HG03354 (cell line): ENCODE results near the gene GPR17.

Source experiments
- ATAC-seq: cut with Tn5 transposase; IDR thresholded peaks from one replicate; pipeline ENCODE4 v1.9.1; 2021; ENCODE audit warnings: mild to moderate bottlenecking; ENCODE audit not compliant: unreplicated experiment, poor library complexity, severe bottlenecking

GPR17 gene

DNA sequence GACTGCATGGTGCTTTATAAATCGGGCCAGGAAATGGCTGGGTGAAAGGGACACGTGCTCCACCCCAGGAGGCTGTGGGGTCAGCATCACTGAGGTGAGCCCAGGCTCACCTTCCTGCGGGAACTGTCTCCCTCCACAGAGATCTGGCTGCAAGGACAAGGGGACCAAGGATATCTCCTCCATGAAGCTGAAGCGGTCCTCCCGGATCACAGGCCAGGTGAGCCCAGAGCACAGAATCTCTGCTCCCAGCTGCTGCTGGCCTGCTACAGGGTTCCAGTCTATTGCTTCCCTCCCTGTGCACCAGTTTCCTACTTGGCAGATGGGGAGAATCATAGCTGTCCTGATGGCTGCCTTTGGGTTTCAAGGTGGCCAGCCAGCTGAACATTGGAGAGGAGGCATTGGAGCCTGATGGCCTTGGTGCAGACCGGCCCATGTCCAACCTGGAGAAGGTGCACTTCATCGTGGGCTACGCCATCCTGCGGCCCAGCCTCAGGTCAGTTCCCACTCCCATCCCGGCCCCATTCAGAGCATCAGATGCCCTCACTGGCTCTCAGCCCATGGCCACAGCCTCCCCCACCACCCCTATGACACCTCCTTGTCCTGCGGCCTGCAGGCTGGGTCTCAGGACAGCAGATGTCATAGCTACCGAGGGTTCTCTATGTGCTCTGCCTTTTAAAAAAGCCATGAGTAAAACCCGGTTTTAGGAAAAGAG, 33.7 kb upstream of the GPR17 start:
- no peak for ATAC-seq

- no peak for ATAC-seq
Observed at GRCh38 chr2:127614246-127614645, 31.7 kb upstream of the GPR17 start.

DNA sequence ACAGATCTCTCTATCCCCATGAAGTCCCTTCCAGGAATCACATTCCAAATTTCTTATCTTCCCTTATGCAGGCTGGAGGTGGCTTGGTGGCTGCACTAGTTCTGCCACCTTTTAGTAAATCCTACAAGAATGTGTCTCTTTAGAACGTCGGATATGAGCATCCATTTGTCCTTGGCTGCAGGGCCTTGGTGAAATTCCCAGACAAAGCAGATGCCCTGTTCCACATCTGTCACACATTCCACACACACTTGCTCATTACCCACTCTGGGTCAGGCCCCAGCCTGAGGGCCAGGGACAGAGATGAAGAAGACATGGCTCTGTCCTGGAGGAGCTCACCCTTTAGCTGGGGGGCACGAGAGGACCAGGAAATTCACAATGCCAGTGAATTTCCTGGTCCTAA, 31.2 kb upstream of the GPR17 start:
- no peak for ATAC-seq

GRCh38 chr2:127615511-127616166, 30.3 kb upstream of the GPR17 start:
- no peak for ATAC-seq

- ATAC-seq: no peak
Observed at GRCh38 chr2:127618551-127619202, 27.3 kb upstream of the GPR17 start.

DNA sequence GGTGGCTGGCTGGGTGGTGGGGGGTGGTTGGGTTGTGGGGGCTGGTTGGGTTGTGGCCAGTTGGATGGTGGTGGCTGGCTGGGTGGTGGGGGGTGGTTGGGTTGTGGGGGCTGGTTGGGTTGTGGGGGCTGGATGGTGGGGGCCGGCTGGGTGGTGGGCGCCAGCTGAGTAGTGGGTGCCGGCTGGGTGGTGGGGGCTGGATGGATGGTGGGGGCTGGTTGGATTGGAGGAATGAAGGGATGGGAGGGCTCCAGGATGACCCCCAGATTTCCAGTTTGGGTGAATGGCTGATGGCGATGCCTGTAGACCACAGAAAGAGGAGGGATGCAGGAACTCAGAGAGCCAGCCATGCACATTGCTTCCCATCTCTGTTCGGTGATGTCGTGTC, 26.8 kb upstream of the GPR17 start:
- ATAC-seq: no peak

DNA sequence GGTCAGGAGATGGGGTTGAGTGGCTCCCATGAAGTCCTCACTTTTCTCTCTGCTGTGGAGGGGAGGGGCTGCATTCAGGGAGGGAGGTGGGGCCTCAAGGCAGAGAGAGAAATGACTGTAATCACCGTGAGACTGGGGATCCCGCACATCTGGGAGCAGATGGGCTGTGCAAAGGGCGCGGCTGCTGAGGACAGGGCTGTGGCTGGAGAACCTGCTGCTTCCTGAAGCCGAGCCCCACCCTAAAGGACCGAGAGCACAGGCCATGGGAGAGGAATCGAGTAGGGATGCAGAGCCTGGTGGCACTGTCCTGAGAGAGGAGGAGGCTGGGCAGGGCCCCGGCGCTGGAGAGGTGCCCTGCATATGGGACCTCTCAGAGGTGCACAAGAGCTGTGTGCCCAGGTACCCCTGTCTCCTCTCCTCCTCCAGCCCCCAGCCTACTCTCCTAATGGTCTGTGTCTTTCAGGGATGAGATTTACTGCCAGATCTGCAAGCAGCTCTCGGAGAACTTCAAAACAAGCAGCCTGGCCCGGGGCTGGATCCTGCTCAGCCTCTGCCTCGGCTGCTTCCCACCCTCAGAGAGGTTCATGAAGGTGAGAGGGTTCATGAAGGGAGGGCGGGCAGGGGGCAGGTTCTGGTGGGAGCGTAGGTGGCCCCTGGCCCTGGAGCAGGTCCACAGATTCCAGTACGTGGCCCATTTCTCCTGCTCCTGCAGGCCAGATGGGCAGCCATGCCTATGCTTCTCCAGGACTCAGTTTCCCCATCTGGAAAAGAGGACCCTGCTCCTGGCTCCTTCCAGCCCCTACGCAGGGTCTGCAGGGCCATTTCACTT, 25.9 kb upstream of the GPR17 start:
- ATAC-seq: no peak

DNA sequence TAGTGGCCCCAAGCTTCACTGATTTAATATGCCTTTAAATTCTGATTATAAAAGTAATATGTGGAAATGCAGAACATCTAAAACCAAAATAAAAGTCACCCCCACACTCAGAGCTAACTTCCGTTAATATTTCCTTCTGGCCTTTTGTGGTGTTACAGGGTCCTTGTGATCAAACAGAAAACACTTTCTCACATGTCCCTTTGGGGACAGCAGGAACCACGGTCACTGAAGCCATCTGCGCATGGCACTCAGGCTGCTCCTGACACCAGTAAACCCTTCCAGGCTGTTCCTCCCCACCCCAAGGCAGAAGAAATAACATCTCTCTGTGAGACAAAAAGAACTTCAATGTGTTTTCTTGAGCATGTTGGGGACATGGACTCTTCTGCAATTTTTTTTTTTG, 25.1 kb upstream of the GPR17 start:
- ATAC-seq: no peak

GRCh38 chr2:127621981-127622431, 23.9 kb upstream of the GPR17 start:
- ATAC-seq: no peak

DNA sequence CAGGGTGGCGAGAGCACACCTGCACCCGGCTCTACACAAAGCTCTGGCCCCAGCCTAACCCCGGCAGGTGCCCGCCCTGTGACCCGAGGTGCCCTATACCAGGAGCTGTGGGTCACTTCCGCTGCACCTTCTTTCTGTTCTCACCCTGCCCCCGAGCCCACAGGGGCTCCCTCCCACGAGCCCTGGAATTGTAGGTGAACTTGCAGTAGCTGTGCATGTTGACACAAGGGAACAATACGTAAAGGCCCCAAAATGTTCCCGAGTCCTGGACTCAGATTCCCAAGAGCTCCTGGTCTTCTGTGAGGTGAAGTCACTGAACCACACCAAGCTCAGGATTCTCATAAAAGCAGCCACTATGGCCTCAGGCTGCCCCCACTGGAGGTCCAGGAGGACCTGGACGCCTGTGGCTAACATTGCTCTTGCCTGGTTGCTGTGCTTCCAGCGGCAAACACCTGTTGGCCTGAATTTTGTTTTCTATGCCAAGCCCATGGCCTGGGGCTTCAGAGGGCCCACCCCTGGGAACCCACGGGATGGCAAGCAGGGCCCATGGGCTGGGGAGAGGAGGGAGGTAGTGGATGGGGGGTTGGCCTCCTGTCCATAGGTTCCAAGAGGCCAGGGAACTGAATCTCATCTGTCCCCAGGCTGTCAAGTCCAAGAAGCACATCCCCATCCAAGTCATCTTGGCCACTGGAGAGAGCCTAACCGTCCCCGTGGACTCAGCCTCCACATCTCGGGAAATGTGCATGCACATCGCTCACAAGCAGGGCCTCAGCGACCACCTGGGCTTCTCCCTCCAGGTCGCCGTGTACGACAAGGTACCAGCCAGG, 23.2 kb upstream of the GPR17 start:
- no peak for ATAC-seq

DNA sequence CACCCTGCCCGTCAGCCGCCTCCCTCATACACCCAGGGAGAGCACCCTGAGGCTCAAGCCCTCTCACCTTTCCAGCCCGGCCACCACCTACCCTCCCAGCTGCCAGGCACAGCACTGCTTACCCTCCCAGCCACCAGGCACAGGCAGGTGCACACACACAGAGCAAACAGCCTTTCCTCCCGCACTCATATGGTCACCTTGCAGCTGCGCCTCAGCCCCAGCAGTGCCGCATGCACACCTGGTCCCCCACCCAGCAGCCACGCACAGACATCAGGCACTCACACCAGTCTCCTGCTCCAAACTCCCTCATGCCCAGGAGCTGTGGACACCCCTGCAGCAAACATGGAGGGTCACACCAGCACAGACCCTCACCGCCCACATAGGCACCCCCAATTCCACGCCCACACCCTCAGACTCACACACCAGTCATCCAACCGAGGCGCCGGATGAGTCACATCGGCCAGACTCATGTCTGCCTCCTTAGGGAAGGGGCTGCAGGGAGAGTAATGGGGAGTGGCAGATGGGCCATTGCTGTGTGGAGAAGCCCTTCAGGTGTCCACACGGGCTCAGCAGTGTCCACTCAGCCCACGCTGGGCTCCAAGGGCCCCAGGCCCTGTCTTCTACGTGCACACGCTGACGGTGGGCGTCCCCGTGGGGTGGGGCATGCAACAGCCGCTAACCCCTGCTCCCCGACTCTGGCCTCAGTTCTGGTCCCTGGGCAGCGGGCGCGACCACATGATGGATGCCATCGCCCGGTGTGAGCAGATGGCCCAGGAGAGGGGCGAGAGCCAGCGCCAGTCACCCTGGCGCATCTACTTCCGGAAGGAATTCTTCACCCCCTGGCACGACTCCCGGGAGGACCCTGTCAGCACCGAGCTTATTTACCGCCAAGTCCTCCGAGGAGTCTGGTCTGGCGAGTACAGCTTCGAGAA, 22.3 kb upstream of the GPR17 start:
- no peak for ATAC-seq

GRCh38 chr2:127624320-127624755, 21.6 kb upstream of the GPR17 start:
- no peak for ATAC-seq

DNA sequence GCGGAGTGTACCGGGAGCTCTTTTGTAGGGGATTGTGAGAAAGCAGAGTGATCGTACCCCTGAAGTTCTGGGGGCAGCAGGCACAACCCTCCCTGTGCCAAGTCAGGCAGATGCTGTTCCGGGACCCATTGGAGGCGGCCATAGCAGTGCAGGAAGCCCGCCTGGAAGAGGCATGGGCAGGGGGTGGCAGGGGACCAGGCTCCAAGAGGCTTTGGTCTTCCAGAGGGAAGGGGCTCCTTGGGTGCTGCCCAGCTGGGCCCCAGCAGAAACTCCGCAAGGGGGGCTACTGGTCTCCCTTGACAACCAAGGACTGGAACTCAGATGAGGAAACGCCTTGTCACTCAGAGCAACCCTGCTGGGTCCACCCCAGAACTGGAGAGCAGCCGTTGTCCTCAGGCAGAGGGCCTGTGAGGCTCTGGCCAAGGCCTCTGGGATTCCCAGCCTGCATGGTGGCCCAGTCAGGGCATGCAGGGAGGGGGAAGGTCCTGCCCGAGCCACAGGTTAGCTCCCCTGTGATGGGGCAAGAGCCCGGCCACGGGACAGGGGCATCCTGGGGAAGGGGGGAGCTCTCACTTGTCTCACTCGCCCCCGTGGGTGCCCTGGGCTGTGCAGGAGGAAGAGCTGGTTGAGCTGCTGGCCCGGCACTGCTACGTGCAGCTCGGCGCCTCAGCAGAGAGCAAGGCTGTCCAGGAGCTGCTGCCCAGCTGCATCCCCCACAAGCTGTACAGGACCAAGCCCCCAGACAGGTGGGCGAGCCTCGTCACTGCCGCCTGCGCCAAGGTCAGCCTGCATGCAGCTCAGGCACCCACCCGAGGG, 21.0 kb upstream of the GPR17 start:
- no peak for ATAC-seq

DNA sequence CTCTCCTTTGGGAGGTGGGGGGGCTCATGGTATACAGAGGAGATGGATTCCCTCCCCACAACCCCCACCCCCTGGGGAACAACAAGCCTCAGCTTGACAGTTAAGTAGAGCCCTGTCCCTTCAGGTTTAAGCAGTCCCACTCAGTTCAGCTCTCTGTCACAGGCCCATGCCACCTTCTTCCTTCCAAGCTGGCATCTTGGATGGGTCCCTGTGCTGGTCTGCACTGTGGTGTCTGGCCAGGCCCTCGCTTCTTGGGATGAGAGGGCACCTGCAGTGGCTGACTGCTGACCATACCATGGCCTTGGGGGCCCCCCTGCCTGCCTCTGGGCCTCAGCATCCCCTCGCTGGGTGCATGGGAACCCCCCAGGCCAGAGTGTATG, 20.4 kb upstream of the GPR17 start:
- no peak for ATAC-seq

DNA sequence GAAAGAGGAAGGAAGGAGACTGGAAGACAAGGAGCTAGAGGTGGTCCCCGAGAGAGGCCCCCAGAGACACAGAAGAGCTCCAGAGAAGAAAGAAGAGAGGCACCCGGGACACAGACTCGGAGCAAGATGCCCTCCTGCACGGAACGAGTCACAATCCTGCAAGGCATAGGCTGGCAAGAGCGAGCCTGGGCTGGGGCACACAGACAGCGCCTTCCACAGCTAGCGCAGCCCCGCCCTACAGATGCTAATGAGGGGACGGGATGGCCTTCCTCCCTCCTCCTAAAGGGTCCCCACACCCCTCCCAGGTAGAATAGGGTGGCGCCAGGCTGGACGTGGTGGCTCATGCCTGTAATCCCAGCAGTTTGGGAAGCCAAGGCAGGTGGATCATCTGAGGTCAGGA, 19.8 kb upstream of the GPR17 start:
- no peak for ATAC-seq

DNA sequence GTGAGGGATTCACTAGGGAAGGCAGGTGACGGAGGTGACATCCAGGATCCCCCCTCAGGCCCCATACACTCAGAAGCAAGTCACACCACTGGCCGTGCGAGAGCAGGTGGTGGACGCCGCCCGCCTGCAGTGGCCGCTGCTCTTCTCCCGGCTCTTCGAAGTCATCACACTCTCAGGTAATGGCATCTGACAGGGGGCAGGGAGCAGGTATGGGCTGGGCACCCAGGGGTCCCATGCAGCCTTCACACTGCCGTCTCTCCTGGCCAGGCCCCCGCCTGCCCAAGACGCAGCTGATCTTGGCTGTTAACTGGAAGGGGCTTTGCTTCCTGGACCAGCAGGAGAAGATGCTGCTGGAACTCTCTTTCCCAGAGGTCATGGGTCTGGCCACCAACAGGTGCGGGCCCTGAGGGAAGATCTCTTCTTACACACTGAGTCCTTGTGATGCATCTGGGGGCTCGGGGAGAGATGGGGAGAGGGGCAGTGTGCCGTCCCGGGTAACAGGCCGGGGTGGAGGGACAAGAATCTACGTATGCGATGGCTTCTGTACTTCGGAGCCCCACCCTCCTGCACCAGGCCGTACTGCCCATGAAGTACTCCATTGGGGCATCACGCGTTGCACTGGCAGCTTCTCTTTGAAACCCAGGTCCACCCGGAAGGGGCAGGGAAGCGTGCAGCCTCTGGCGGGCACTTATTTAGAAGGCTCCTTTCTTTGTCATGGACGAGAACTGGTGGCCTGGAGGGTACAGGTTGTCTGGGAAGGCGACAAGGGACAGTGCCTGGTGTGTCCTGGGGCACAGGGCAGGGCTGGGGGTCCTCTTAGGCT, 18.8 kb upstream of the GPR17 start:
- no peak for ATAC-seq
